ENCODE data around the gene ZNF540. TPM values are rescaled to one million over a fixed set of nuclear protein-coding genes. Genes with fewer than 3 reads are reported as not detected.
A peak's percentile ranks its signal among the peaks of the same experiment; 100 is the strongest.

ZNF540 gene
- total RNA-seq, 3 donors from 2014 or later (not counting 1 experiment from before 2014, with no cell fraction given), result 6.4 to 7.5 (median 7.0) TPM

GRCh38 chr19:37654118-37654517, 59.4 kb downstream of the ZNF540 start:
- DNase-seq, result no peak
- Mint-ChIP-seq H3K27me3 (ENCODE audit: low read depth in 2 of 2) (no peaks in the 10 kb centered on the region), H3K4me3 (peak overlapping the region; percentile 97), H3K9me3 (no peaks in the 10 kb centered on the region), H3K36me3 (no peaks in the 10 kb centered on the region), H3K27ac (peak overlapping the region; percentile 80 to 99), H3K4me1 (peaks cover 30 to 32% of the 10 kb centered on the region in 2 donors)
- Histone ChIP-seq H3K36me3 (ENCODE audit: control insufficient read depth, insufficient read depth, low read length) (no peaks in the 10 kb centered on the region), H3K27ac (ENCODE audit: low read length) (peak overlapping the region; percentile 90), H3K4me3 (ENCODE audit: low read length) (peak overlapping the region; percentile 88), H3K9me3 (ENCODE audit: control insufficient read depth, insufficient read depth, low read length) (no peaks in the 10 kb centered on the region), H3K4me1 (ENCODE audit: control insufficient read depth, insufficient read depth, low read length) (peaks cover 15% of the 10 kb centered on the region), H3K27me3 (ENCODE audit: control insufficient read depth, insufficient read depth, low read length) (no peaks in the 10 kb centered on the region)
- no peak for TF ChIP-seq CTCF (IDR thresholded peaks at IDR 0.05)
- intact Hi-C loops (cut with micrococcal nuclease), result loop anchor here (2.0 kb wide), 1 partner anchor 59 kb away; the partner anchor contains the start of genes ZNF540 and ZNF571
- 3% methylated on average over 5 of the region's 5 CpGs for WGBS (ENCODE audit: insufficient coverage)
- ATAC-seq, result no peak

GRCh38 chr19:37654629-37655300, 60.1 kb downstream of the ZNF540 start:
- H3K27ac ChIP-seq (ENCODE audit: low read length), result peak overlapping the region; percentile 90

GRCh38 chr19:37655301-37655688, 60.6 kb downstream of the ZNF540 start, which contains the start of gene ZFP30:
TSS of gene ZFP30 (minus strand) at chr19:37655465. CDS start at chr19:37647822, 7,643 bp downstream.
- Mint-ChIP-seq H3K27me3 (ENCODE audit: low read depth in 2 of 2) (no peaks in the 10 kb centered on the region), H3K4me3 (peak within 1 kb of the TSS; percentile 97)
- no peak for TF ChIP-seq CTCF (IDR thresholded peaks at IDR 0.05)

More at GRCh38 chr19:37654629-37655300, 60.1 kb downstream of the ZNF540 start:
- peak; percentile 18 to 41 (median 27) for ATAC-seq
- no peaks in the 10 kb centered on the region for H3K36me3 Mint-ChIP-seq
- TF ChIP-seq CTCF (IDR thresholded peaks at IDR 0.05), result no peak
- H3K27me3 ChIP-seq (ENCODE audit: control insufficient read depth, insufficient read depth, low read length), result no peaks in the 10 kb centered on the region
- peaks cover 30 to 32% of the 10 kb centered on the region in 2 donors for H3K4me1 Mint-ChIP-seq
- no peaks in the 10 kb centered on the region for H3K36me3 ChIP-seq (ENCODE audit: control insufficient read depth, insufficient read depth, low read length)
- H3K9me3 Mint-ChIP-seq, result no peaks in the 10 kb centered on the region
- intact Hi-C loops (cut with micrococcal nuclease), result loop anchor here (2.0 kb wide), 1 partner anchor 60 kb away; the partner anchor contains the start of genes ZNF540 and ZNF571
- H3K27me3 Mint-ChIP-seq (ENCODE audit: low read depth in 2 of 2), result no peaks in the 10 kb centered on the region
- peak overlapping the region; percentile 97 for H3K4me3 Mint-ChIP-seq
- H3K27ac Mint-ChIP-seq, result peak overlapping the region; percentile 80 to 99
- peaks cover 15% of the 10 kb centered on the region for H3K4me1 ChIP-seq (ENCODE audit: control insufficient read depth, insufficient read depth, low read length)
- no peaks in the 10 kb centered on the region for H3K9me3 ChIP-seq (ENCODE audit: control insufficient read depth, insufficient read depth, low read length)
- peak in 1 of 2 donors; percentile 47 for DNase-seq
- H3K4me3 ChIP-seq (ENCODE audit: low read length), result peak overlapping the region; percentile 88
- WGBS (ENCODE audit: insufficient coverage), result under 1% methylated on average over 40 of the region's 40 CpGs

More at GRCh38 chr19:37655301-37655688, 60.6 kb downstream of the ZNF540 start, which contains the start of gene ZFP30:
- DNase-seq (peak; percentile 64 to 86), ATAC-seq (peak; percentile 61 to 80 (median 69))
- WGBS (ENCODE audit: insufficient coverage), result under 1% methylated on average over 34 of the region's 34 CpGs
- Mint-ChIP-seq H3K36me3 (no peaks in the 10 kb centered on the region), H3K9me3 (no peaks in the 10 kb centered on the region), H3K27ac (peak within 1 kb of the TSS; percentile 80 to 99), H3K4me1 (peaks cover 30 to 32% of the 10 kb centered on the region in 2 donors)
- H3K36me3 ChIP-seq (ENCODE audit: control insufficient read depth, insufficient read depth, low read length), result no peaks in the 10 kb centered on the region
- no peaks in the 10 kb centered on the region for H3K27me3 ChIP-seq (ENCODE audit: control insufficient read depth, insufficient read depth, low read length)
- H3K4me3 ChIP-seq (ENCODE audit: low read length), result peak within 1 kb of the TSS; percentile 88
- intact Hi-C loops (cut with micrococcal nuclease), result loop anchor here (2.0 kb wide), 1 partner anchor 60 kb away; the partner anchor contains the start of genes ZNF540 and ZNF571
- peak within 1 kb of the TSS; percentile 90 for H3K27ac ChIP-seq (ENCODE audit: low read length)
- H3K4me1 ChIP-seq (ENCODE audit: control insufficient read depth, insufficient read depth, low read length), result peaks cover 15% of the 10 kb centered on the region
- no peaks in the 10 kb centered on the region for H3K9me3 ChIP-seq (ENCODE audit: control insufficient read depth, insufficient read depth, low read length)
